Panc1 (cell line): ENCODE measurements around the gene ERGIC1. TPM values are rescaled to one million over a fixed set of nuclear protein-coding genes. Genes with fewer than 3 reads are reported as not detected.

Experiments
- ATAC-seq: fragments of 200-7000 bp; cut with Tn5 transposase; 2 replicates; pipeline ENCODE4 v1.9.1; 2020; ENCODE audit warnings: mild to moderate bottlenecking, moderate library complexity
- BruUV-seq: library from RNA; stranded (reverse); fragments of 400-500 nt; replicated peaks from 2 replicates; lab custom pipeline; 2021; lab: Mats Ljungman, UMichigan
- CTCF ChIA-PET: fragments of 300-600 bp; sonication (Branson Sonifier 250); formaldehyde crosslinking; loops from one replicate; lab custom pipeline; 2022; ENCODE audit warnings: antibody characterized with exemption; lab: Charles Lee
- POLR2A ChIA-PET: fragments of 300-600 bp; sonication (Branson Sonifier 250); formaldehyde crosslinking; loops from one replicate; lab custom pipeline; 2022; ENCODE audit warnings: antibody characterized with exemption; lab: Charles Lee
- DNase-seq: peaks from one replicate; pipeline ENCODE4 v3.0.0-alpha.2; 2010; ENCODE audit warnings: low read depth, low spot score
- H3K27ac ChIP-seq: 2 replicates; pipeline ENCODE4 v1.5.1; 2011; ENCODE audit warnings: mild to moderate bottlenecking, low read length, inconsistent platforms
- H3K27me3 ChIP-seq: fragments of 200-500 bp; sonication (Bioruptor generic); 2 replicates; pipeline ENCODE4 v1.6.0; 2014; ENCODE audit warnings: low read length, inconsistent platforms; ENCODE audit not compliant: control insufficient read depth, insufficient read depth
- H3K36me3 ChIP-seq: fragments of 200-500 bp; sonication (Bioruptor generic); 2 replicates; pipeline ENCODE4 v1.5.1; 2014; ENCODE audit warnings: inconsistent platforms, mild to moderate bottlenecking, low read length, moderate library complexity; ENCODE audit not compliant: control insufficient read depth, insufficient read depth
- H3K4me1 ChIP-seq: 2 replicates; pipeline ENCODE4 v1.5.1; 2011; ENCODE audit warnings: inconsistent platforms, mild to moderate bottlenecking, low read length, moderate library complexity; ENCODE audit not compliant: control insufficient read depth, insufficient read depth
- H3K4me3 ChIP-seq, 2 experiments: 2 replicates each; pipeline ENCODE4 v1.5.1; 2011 to 2012; ENCODE audit warnings: low read depth in 2 of 2, low read length in 2 of 2, mild to moderate bottlenecking in 2 of 2, inconsistent platforms in 1 of 2, moderate library complexity in 1 of 2
- H3K9me3 ChIP-seq: fragments of 200-500 bp; sonication (Bioruptor generic); 2 replicates; pipeline ENCODE4 v1.5.1; 2014; ENCODE audit warnings: low read depth, mild to moderate bottlenecking, inconsistent platforms, low read length, moderate library complexity; ENCODE audit not compliant: control insufficient read depth, insufficient read depth
- POLR2AphosphoS5 ChIP-seq: IDR thresholded peaks from 2 replicates; pipeline ENCODE4 v1.6.1; 2012; ENCODE audit warnings: mild to moderate bottlenecking, low read depth, low read length, moderate library complexity
- SIN3A ChIP-seq: IDR thresholded peaks from 2 replicates; pipeline ENCODE4 v1.6.1; 2012; ENCODE audit warnings: low read depth, mild to moderate bottlenecking, low read length, moderate library complexity, borderline replicate concordance; ENCODE audit not compliant: insufficient read depth
- TCF7L2 ChIP-seq: IDR thresholded peaks from 2 replicates; pipeline ENCODE4 v1.6.1; 2011; ENCODE audit warnings: mild to moderate bottlenecking, low read depth, low read length, inconsistent platforms
- in situ Hi-C: cut with HindIII; loops from 2 replicates; pipeline ENCODE4 v1.10.0; 2016; ENCODE audit warnings: low sequenced_read_pairs, low pct_unique_long_range_greater_than_20kb
- intact Hi-C: fragments of 100-400 bp; cut with micrococcal nuclease; formaldehyde crosslinking; loops from one replicate; pipeline ENCODE4 v1.10.0; 2022; ENCODE audit not compliant: unreplicated experiment
- total RNA-seq: library from RNA; stranded (reverse); gene quantifications from one replicate; pipeline ENCODE4 v1.2.1, GENCODE V29; 2021; ENCODE audit not compliant: unreplicated experiment
- TF ChIP-seq, protein P1 (sequence below): fragments of 450-650 bp; IDR thresholded peaks from 2 replicates; pipeline ENCODE4 v1.5.1; 2017; ENCODE audit warnings: mild to moderate bottlenecking
- TF ChIP-seq, protein P2 (sequence below), 2 experiments: IDR thresholded peaks; 2 replicates each; pipeline ENCODE4 v1.6.1; 2011 to 2012; ENCODE audit warnings: low read depth in 2 of 2, control low read depth in 1 of 2, low read length in 1 of 2, mild to moderate bottlenecking in 1 of 2, moderate library complexity in 1 of 2; ENCODE audit not compliant: insufficient read depth in 1 of 2

The ERGIC1 gene
- total RNA-seq, 1 experiment from 2014 or later: 206 TPM

DNA sequence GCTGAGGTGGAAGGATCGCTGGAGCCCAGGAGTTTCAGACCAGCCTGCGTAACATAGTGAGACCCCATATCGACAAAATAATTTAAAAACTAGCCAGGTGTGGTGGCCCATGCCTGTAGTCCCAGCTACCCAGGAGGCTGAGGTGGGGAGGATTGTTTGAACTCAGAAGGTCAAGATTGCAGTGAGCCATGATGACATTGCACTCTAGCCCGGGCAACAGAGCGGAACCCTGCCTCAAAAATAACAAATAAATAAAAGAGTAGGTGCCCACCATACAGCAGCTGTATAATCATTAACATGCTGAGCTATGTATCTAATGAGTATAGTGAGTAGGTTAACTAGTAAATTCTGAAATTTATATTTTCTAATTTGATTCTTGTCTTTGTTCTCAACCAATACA lies 138.5 kb downstream of the ERGIC1 start:
- H3K27ac ChIP-seq: no peak overlapping the region
- CTCF ChIA-PET: no interaction called here

DNA sequence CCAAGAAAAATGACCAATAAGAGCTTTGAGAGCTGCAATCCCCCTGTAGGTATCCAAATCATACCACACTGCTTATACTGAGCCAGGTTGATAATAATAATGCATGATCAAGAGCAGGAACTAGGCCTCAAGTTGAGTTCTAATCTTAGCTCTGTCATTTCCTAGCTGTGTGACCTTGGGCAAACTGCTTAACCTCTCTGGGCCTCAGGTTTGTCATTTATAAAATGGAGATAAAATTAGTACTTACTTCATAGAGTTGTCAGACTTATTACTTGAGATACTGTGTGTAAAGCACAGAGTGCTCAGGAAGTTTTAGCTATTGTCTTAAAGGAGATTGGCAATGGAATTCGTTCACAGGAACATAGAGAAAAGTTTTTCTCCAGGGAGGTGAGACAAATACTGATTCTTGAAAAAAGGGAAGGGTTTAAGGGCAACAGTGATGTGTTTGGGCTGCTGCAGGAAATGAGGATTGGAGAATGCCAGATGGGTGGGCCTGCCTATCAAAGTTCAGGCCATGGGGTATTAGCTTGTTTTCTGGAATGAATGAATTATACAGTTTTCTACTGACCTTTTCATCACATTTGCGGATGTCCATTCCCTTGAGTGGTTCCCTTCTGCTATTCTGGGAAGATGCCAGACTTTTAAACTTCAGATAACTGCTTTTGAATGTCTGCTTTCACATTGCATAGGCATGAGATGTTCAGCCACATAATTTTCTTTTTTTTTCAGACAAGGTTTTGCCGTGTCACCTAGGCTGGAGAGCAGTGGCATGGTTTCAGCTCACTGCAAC lies 139.3 kb downstream of the ERGIC1 start:
- in situ Hi-C loops: no loop called here
- POLR2A ChIA-PET: interaction anchor here (0.6 kb wide), 1 partner anchor 356 kb away, joined by 7 read pairs; no protein-coding TSS in a partner anchor

More for the DNA sequence above, 138.5 kb downstream of the ERGIC1 start:
- in situ Hi-C loops (no loop called here), intact Hi-C loops (loop anchor here (10.0 kb wide), 1 partner anchor 232 kb away; no protein-coding TSS in a partner anchor)
- no TSS peak for BruUV-seq
- Histone ChIP-seq H3K27me3 (no peaks in the 10 kb centered on the region), H3K4me3 (no peak overlapping the region), H3K4me1 (no peaks in the 10 kb centered on the region), H3K9me3 (no peaks in the 10 kb centered on the region), H3K36me3 (0 out of 2 replicates have a peak, but pooled peaks cover 3% of the 10 kb centered on the region)
- DNase-seq (no peak), ATAC-seq (no peak)
- POLR2A ChIA-PET: no interaction called here
- TF ChIP-seq TCF7L2 (no peak), POLR2AphosphoS5 (no peak), SIN3A (no peak)
- TF ChIP-seq, protein P1, sequence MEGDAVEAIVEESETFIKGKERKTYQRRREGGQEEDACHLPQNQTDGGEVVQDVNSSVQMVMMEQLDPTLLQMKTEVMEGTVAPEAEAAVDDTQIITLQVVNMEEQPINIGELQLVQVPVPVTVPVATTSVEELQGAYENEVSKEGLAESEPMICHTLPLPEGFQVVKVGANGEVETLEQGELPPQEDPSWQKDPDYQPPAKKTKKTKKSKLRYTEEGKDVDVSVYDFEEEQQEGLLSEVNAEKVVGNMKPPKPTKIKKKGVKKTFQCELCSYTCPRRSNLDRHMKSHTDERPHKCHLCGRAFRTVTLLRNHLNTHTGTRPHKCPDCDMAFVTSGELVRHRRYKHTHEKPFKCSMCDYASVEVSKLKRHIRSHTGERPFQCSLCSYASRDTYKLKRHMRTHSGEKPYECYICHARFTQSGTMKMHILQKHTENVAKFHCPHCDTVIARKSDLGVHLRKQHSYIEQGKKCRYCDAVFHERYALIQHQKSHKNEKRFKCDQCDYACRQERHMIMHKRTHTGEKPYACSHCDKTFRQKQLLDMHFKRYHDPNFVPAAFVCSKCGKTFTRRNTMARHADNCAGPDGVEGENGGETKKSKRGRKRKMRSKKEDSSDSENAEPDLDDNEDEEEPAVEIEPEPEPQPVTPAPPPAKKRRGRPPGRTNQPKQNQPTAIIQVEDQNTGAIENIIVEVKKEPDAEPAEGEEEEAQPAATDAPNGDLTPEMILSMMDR: no peak
- TF ChIP-seq, protein P2, sequence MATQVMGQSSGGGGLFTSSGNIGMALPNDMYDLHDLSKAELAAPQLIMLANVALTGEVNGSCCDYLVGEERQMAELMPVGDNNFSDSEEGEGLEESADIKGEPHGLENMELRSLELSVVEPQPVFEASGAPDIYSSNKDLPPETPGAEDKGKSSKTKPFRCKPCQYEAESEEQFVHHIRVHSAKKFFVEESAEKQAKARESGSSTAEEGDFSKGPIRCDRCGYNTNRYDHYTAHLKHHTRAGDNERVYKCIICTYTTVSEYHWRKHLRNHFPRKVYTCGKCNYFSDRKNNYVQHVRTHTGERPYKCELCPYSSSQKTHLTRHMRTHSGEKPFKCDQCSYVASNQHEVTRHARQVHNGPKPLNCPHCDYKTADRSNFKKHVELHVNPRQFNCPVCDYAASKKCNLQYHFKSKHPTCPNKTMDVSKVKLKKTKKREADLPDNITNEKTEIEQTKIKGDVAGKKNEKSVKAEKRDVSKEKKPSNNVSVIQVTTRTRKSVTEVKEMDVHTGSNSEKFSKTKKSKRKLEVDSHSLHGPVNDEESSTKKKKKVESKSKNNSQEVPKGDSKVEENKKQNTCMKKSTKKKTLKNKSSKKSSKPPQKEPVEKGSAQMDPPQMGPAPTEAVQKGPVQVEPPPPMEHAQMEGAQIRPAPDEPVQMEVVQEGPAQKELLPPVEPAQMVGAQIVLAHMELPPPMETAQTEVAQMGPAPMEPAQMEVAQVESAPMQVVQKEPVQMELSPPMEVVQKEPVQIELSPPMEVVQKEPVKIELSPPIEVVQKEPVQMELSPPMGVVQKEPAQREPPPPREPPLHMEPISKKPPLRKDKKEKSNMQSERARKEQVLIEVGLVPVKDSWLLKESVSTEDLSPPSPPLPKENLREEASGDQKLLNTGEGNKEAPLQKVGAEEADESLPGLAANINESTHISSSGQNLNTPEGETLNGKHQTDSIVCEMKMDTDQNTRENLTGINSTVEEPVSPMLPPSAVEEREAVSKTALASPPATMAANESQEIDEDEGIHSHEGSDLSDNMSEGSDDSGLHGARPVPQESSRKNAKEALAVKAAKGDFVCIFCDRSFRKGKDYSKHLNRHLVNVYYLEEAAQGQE (IDR thresholded peaks at IDR 0.05; ENCODE audit: insufficient read depth in 1 of 2, low read depth in 2 of 2, low read length in 1 of 2): no peak

More for the DNA sequence above, 139.3 kb downstream of the ERGIC1 start:
- ATAC-seq (no peak), DNase-seq (no peak)
- intact Hi-C loops: loop anchor here (10.0 kb wide), 1 partner anchor 231 kb away; no protein-coding TSS in a partner anchor
- H3K27me3 ChIP-seq: no peaks in the 10 kb centered on the region
- CTCF ChIA-PET: interaction anchor here (0.6 kb wide), 1 partner anchor 170 kb away, joined by 4 read pairs; no protein-coding TSS in a partner anchor
- TF ChIP-seq, protein P2 (IDR thresholded peaks at IDR 0.05; ENCODE audit: insufficient read depth in 1 of 2, low read depth in 2 of 2, low read length in 1 of 2): no peak
- TF ChIP-seq TCF7L2 (no peak), SIN3A (no peak), POLR2AphosphoS5 (no peak)
- TF ChIP-seq, protein P1: no peak
- H3K27ac ChIP-seq: no peak overlapping the region
- H3K4me1 ChIP-seq: no peaks in the 10 kb centered on the region
- no peak overlapping the region for H3K4me3 ChIP-seq
- H3K36me3 ChIP-seq: no peaks in the 10 kb centered on the region
- no peaks in the 10 kb centered on the region for H3K9me3 ChIP-seq
- no TSS peak for BruUV-seq
